GM23338 (cell line): Measurements from ENCODE around the gene RAB7B.

ENCODE experiments used
- CREB1 ChIP-seq: fragments of 250-450 bp; sonication (Bioruptor Pico); IDR thresholded peaks from 2 replicates; pipeline ENCODE4 v1.5.0; 2020; ENCODE audit warnings: low read depth, mild to moderate bottlenecking, moderate library complexity
- EZH2 ChIP-seq: fragments of 200-600 bp; sonication (generic); IDR thresholded peaks from one replicate; pipeline ENCODE4 v1.8.0; 2017; ENCODE audit warnings: antibody characterized with exemption, mild to moderate bottlenecking, low read depth; ENCODE audit not compliant: unreplicated experiment
- EZH2phosphoT487 ChIP-seq: fragments of 200-600 bp; sonication (generic); IDR thresholded peaks from one replicate; pipeline ENCODE4 v1.8.1; 2018; ENCODE audit warnings: antibody characterized with exemption; ENCODE audit not compliant: unreplicated experiment
- POLR2AphosphoS5 ChIP-seq: IDR thresholded peaks from 2 replicates; pipeline ENCODE4 v1.6.1; 2016; ENCODE audit warnings: antibody characterized with exemption, low read depth
- ZNF114 ChIP-seq: fragments of 250-450 bp; sonication (Bioruptor Pico); IDR thresholded peaks from 2 replicates; pipeline ENCODE4 v1.5.0; 2020; ENCODE audit warnings: mild to moderate bottlenecking, moderate library complexity
- ZNF331 ChIP-seq: fragments of 250-450 bp; sonication (Bioruptor Pico); IDR thresholded peaks from 2 replicates; pipeline ENCODE4 v1.5.0; 2020; ENCODE audit warnings: low read depth, mild to moderate bottlenecking, moderate library complexity
- TF ChIP-seq, protein P1 (sequence below), 2 experiments: fragments of 200-600 bp in 1 of 2; sonication (generic) in 1 of 2; conservative IDR thresholded peaks; 2 replicates each; pipeline versions ENCODE4 v1.5.1 to v1.6.1; 2016 to 2017; ENCODE audit warnings: antibody characterized with exemption in 2 of 2, low read depth in 2 of 2, mild to moderate bottlenecking in 2 of 2, moderate library complexity in 1 of 2

DNA sequence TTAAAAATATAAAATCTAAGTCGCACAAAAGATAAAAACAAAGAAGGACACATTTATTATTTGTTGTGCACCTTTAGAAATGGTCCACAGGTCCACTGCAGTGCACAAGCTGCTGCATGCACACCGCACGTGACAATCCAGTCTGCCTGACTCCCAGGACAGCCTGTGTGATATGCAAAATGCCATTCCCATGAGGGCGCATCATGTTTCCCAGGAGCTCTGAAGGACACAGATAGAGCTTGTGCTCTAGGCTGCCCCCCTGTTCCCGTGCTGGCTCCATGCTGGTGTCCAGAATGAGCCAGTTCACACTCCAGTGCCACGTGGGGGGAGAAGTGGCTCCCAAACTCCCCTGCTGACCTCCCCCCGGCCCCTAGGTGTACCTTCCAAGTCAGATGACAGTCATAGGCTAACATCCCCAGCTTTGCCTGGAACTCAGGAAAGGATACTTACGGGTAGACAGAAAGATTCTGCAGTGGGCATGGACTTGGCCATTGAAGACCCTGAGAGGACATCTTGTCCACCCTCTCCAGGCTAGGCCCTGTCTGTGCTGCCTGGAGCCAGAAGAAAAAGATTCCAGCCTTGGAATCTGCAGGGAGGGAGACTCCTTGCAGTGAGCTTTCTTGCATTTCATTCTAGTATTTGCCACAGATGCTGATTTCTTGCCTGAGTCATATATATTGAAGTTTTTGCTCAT, 26.3 kb downstream of the RAB7B start:
- TF ChIP-seq POLR2AphosphoS5 (no peak), EZH2 (no peak), EZH2phosphoT487 (no peak), ZNF114 (CRISPR knock-in tag) (no peak), CREB1 (CRISPR knock-in tag) (no peak), ZNF331 (CRISPR knock-in tag) (no peak)
- TF ChIP-seq, protein P1, sequence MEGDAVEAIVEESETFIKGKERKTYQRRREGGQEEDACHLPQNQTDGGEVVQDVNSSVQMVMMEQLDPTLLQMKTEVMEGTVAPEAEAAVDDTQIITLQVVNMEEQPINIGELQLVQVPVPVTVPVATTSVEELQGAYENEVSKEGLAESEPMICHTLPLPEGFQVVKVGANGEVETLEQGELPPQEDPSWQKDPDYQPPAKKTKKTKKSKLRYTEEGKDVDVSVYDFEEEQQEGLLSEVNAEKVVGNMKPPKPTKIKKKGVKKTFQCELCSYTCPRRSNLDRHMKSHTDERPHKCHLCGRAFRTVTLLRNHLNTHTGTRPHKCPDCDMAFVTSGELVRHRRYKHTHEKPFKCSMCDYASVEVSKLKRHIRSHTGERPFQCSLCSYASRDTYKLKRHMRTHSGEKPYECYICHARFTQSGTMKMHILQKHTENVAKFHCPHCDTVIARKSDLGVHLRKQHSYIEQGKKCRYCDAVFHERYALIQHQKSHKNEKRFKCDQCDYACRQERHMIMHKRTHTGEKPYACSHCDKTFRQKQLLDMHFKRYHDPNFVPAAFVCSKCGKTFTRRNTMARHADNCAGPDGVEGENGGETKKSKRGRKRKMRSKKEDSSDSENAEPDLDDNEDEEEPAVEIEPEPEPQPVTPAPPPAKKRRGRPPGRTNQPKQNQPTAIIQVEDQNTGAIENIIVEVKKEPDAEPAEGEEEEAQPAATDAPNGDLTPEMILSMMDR (conservative IDR thresholded peaks at IDR 0.05; ENCODE audit: low read depth in 2 of 2), result no peak
